Breast epithelium (tissue), 3 donors: ENCODE results near the gene SFMBT2.

Experiments
- POLR2A ChIP-seq: fragments of 450-650 bp; IDR thresholded peaks from one replicate; pipeline ENCODE4 v1.6.1; 2016; ENCODE audit warnings: antibody characterized with exemption, mild to moderate bottlenecking, moderate library complexity
- POLR2AphosphoS5 ChIP-seq, 3 donors: sonication (generic); formaldehyde crosslinking; IDR thresholded peaks; one replicate each; pipeline ENCODE4 v1.6.1; 2017; ENCODE audit warnings: antibody characterized with exemption in 3 of 3
- TF ChIP-seq, protein P1 (sequence below), 3 donors: fragments of 450-650 bp; IDR thresholded peaks; one replicate each; pipeline ENCODE4 v1.5.1; 2016 to 2017; ENCODE audit warnings: antibody characterized with exemption in 3 of 3, mild to moderate bottlenecking in 3 of 3, moderate library complexity in 3 of 3

DNA sequence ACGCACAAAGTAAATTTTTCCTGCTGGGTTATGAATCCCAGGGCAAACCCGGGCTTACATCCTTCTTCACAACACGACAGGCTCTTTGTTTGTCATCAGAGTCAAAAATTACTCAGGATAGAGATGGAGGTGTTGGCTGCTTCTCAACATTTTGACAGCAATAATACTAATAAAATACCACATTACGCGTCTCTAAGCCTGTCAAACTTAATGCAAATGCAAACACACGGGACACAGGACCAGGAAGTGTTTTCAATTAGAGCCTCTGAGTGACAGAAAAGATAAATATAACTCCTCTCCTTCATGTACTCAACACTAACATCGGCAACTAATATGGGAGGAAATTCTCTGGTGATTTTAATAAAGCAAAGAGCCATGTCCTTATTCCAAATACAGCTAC is 128.4 kb downstream of the SFMBT2 start:
- TF ChIP-seq POLR2A: no peak
- TF ChIP-seq, protein P1, sequence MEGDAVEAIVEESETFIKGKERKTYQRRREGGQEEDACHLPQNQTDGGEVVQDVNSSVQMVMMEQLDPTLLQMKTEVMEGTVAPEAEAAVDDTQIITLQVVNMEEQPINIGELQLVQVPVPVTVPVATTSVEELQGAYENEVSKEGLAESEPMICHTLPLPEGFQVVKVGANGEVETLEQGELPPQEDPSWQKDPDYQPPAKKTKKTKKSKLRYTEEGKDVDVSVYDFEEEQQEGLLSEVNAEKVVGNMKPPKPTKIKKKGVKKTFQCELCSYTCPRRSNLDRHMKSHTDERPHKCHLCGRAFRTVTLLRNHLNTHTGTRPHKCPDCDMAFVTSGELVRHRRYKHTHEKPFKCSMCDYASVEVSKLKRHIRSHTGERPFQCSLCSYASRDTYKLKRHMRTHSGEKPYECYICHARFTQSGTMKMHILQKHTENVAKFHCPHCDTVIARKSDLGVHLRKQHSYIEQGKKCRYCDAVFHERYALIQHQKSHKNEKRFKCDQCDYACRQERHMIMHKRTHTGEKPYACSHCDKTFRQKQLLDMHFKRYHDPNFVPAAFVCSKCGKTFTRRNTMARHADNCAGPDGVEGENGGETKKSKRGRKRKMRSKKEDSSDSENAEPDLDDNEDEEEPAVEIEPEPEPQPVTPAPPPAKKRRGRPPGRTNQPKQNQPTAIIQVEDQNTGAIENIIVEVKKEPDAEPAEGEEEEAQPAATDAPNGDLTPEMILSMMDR (IDR thresholded peaks at IDR 0.05): no peak
- TF ChIP-seq POLR2AphosphoS5 (IDR thresholded peaks at IDR 0.05): no peak
